Keratinocyte (primary cell): Measurements from ENCODE around the gene IRF2BP2.

Source experiments
- EZH2 ChIP-seq: IDR thresholded peaks from one replicate; pipeline ENCODE4 v1.6.1; 2012; ENCODE audit warnings: inconsistent platforms, mild to moderate bottlenecking, low read length, moderate library complexity
- TF ChIP-seq, protein P1 (sequence below), 3 experiments: IDR thresholded peaks in 1 of 3; conservative IDR thresholded peaks in 1 of 3; optimal IDR thresholded peaks in 1 of 3; 2 replicates in 2 of 3; 3 replicates in 1 of 3; pipeline versions ENCODE3 to v1.5.1; 2011; ENCODE audit warnings: low read length in 3 of 3, mild to moderate bottlenecking in 3 of 3, moderate library complexity in 2 of 3, control low read depth in 1 of 3, inconsistent platforms in 1 of 3; ENCODE audit not compliant: insufficient read depth in 2 of 3; ENCODE audit errors: extremely low read depth in 1 of 3

- TF ChIP-seq, protein P1, sequence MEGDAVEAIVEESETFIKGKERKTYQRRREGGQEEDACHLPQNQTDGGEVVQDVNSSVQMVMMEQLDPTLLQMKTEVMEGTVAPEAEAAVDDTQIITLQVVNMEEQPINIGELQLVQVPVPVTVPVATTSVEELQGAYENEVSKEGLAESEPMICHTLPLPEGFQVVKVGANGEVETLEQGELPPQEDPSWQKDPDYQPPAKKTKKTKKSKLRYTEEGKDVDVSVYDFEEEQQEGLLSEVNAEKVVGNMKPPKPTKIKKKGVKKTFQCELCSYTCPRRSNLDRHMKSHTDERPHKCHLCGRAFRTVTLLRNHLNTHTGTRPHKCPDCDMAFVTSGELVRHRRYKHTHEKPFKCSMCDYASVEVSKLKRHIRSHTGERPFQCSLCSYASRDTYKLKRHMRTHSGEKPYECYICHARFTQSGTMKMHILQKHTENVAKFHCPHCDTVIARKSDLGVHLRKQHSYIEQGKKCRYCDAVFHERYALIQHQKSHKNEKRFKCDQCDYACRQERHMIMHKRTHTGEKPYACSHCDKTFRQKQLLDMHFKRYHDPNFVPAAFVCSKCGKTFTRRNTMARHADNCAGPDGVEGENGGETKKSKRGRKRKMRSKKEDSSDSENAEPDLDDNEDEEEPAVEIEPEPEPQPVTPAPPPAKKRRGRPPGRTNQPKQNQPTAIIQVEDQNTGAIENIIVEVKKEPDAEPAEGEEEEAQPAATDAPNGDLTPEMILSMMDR (optimal IDR thresholded peaks at IDR 0.05 in 1 of 3, IDR thresholded peaks at IDR 0.05 in 1 of 3, conservative IDR thresholded peaks at IDR 0.05 in 1 of 3; ENCODE audit: extremely low read depth in 1 of 3, insufficient read depth in 2 of 3, low read length in 3 of 3), result no peak
- no peak for TF ChIP-seq EZH2
Observed at GRCh38 chr1:234585330-234586055, 24.5 kb downstream of the IRF2BP2 start.
